Measurements from ENCODE around the gene CCBE1. TPM values are rescaled to one million over a fixed set of nuclear protein-coding genes. Genes with fewer than 3 reads are reported as not detected.

The CCBE1 gene
- total and polyA plus RNA-seq, 9 of the 15 experiments (the other 6 are each of a cell fraction or from before 2014, with no cell fraction given), result 0.20 TPM; not detected in 8

GRCh38 chr18:59536166-59536565 lies 161.1 kb downstream of the CCBE1 start:
- intact Hi-C loops (cut with micrococcal nuclease) (no loop called here), in situ Hi-C loops (cut with MboI) (no loop called here)
- ATAC-seq (no peak), DNase-seq (ENCODE audit: extremely low read depth in 1 of 4, low spot score in 3 of 4) (no peak), FAIRE-seq (no peak)
- no peaks in the 10 kb centered on the region for H3K9me3 ChIP-seq (replicated peaks; ENCODE audit: control insufficient read depth, insufficient read depth, low read depth, low read length)
- H3K4me2 ChIP-seq (ENCODE audit: insufficient read depth, low read length), result no peak overlapping the region
- H3K27me3 ChIP-seq (ENCODE audit: control insufficient read depth in 2 of 2, insufficient read depth in 2 of 2, low read length in 2 of 2), result no peaks in the 10 kb centered on the region
- H3K27ac ChIP-seq (ENCODE audit: extremely low read depth, low read depth, low read length), result no peak overlapping the region
- 19% methylated on average over 8 of the region's 8 CpGs for WGBS (ENCODE audit: insufficient coverage, low coverage, missing lambda C conversion rate)
- no peaks in the 10 kb centered on the region for H3K36me3 ChIP-seq (ENCODE audit: control insufficient read depth, insufficient read depth, low read length)
- no TSS peak for BruUV-seq (replicated peaks)
- H3K9me1 ChIP-seq (ENCODE audit: control insufficient read depth, insufficient read depth, low read length), result no peaks in the 10 kb centered on the region
- no peak overlapping the region for H3K9ac ChIP-seq (ENCODE audit: insufficient read depth in 1 of 2, low read depth in 2 of 2, low read length in 2 of 2)
- H3K4me3 ChIP-seq, result no peak overlapping the region
- no peaks in the 10 kb centered on the region for H3K4me1 ChIP-seq (replicated peaks in 1 of 2; ENCODE audit: control insufficient read depth in 2 of 2, insufficient read depth in 2 of 2, low read length in 2 of 2)
- no peak overlapping the region for H2AFZ ChIP-seq (ENCODE audit: low read depth, low read length)
- no peaks in the 10 kb centered on the region for H4K20me1 ChIP-seq (replicated peaks; ENCODE audit: control insufficient read depth, insufficient read depth, low read length)
- H3K79me2 ChIP-seq (ENCODE audit: control insufficient read depth, insufficient read depth, low read length), result no peaks in the 10 kb centered on the region
- ChIA-PET POLR2A (no interaction called here), CTCF (ENCODE audit: low intra/inter-chr PET ratio) (no interaction called here)
- TF ChIP-seq SRSF3 (IDR thresholded peaks at IDR 0.05; ENCODE audit: insufficient read depth, low read length) (no peak), ZNF785 (CRISPR knock-in tag; IDR thresholded peaks at IDR 0.05) (no peak), JUN (IDR thresholded peaks at IDR 0.05; ENCODE audit: borderline replicate concordance, low read depth, low read length) (no peak), JUN (CRISPR knock-in tag; IDR thresholded peaks at IDR 0.05; ENCODE audit: borderline replicate concordance) (no peak), MCM2 (IDR thresholded peaks at IDR 0.05; ENCODE audit: low read depth) (no peak), ZKSCAN3 (CRISPR knock-in tag; IDR thresholded peaks at IDR 0.05) (no peak), RBM14 (IDR thresholded peaks at IDR 0.05; ENCODE audit: borderline replicate concordance, insufficient read depth, low read depth, low read length) (no peak), ILF3 (IDR thresholded peaks at IDR 0.05; ENCODE audit: borderline replicate concordance) (no peak), ZBTB8A (IDR thresholded peaks at IDR 0.05; ENCODE audit: partially characterized antibody) (no peak), ZNF318 (IDR thresholded peaks at IDR 0.05; ENCODE audit: borderline replicate concordance in 1 of 2, low read depth in 1 of 2) (no peak), BCLAF1 (IDR thresholded peaks at IDR 0.05; ENCODE audit: borderline replicate concordance in 1 of 2, control insufficient read depth in 1 of 2, low read depth in 2 of 2, low read length in 1 of 2) (no peak), CBFB (CRISPR knock-in tag; IDR thresholded peaks at IDR 0.05) (no peak)
